ENCODE measurements around the gene AKAP13. TPM values are rescaled to one million over a fixed set of nuclear protein-coding genes. Genes with fewer than 3 reads are reported as not detected.

Gene AKAP13
- polyA plus RNA-seq, 1 donor from 2014 or later, result 10.0 TPM

DNA sequence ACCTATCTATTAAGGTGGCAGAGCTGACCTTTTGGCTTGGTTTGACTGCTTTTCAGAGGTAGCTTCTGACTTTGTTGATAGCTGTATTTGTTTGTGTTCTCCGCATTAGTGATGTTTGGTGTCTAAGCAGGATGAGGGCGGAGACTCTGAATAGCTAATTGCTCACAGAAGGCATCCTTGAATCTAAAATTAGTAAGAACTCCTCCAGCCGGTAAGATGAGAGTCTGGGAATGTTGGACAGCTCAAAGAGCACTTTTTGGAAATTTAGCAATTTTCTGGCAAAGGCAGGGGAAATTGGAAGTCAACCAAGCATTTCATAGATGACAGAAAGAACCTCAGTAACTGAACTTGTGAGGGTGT, 240.3 kb downstream of the AKAP13 start:
- peak overlapping the region; percentile 63 for H3K4me3 ChIP-seq (ENCODE audit: low read length)
- H2AFZ ChIP-seq (ENCODE audit: low read depth, low read length), result peak overlapping the region; percentile 47
- no peaks in the 10 kb centered on the region for H4K20me1 ChIP-seq (ENCODE audit: insufficient read depth)
- peak overlapping the region; percentile 65 for H3K9ac ChIP-seq (ENCODE audit: low read length)
- peak overlapping the region; percentile 78 for H3K4me2 ChIP-seq (ENCODE audit: low read length)
- no peaks in the 10 kb centered on the region for H3K9me2 ChIP-seq (ENCODE audit: insufficient read depth, low read length)
- no peaks in the 10 kb centered on the region for H3K9me3 ChIP-seq (ENCODE audit: low read length)
- no peaks in the 10 kb centered on the region for H3K27me3 ChIP-seq (ENCODE audit: insufficient read depth, low read depth, low read length)
- peaks cover 41% of the 10 kb centered on the region for H3K79me2 ChIP-seq (replicated peaks; ENCODE audit: insufficient read depth, low read length)
- H3K36me3 ChIP-seq (ENCODE audit: insufficient read depth, low read length), result no peaks in the 10 kb centered on the region
- peak overlapping the region; percentile 73 for H3K27ac ChIP-seq (ENCODE audit: low read length)
- TF ChIP-seq EZH2 (IDR thresholded peaks at IDR 0.05; ENCODE audit: borderline replicate concordance, insufficient read depth, low read length, poor library complexity, severe bottlenecking), result no peak
- TF ChIP-seq RAD21 (conservative IDR thresholded peaks at IDR 0.05), result no peak
- TF ChIP-seq CTCF (IDR thresholded peaks at IDR 0.05; ENCODE audit: poor library complexity, severe bottlenecking), result no peak
- no peak for TF ChIP-seq MXI1 (conservative IDR thresholded peaks at IDR 0.05; ENCODE audit: poor library complexity, severe bottlenecking)
- no peak for TF ChIP-seq TAF1 (IDR thresholded peaks at IDR 0.05; ENCODE audit: low read depth)
- TF ChIP-seq SMC3 (conservative IDR thresholded peaks at IDR 0.05; ENCODE audit: poor library complexity), result no peak
- no peak for TF ChIP-seq EP300 (conservative IDR thresholded peaks at IDR 0.05; ENCODE audit: poor library complexity, severe bottlenecking)
- no peak for TF ChIP-seq POLR2AphosphoS5 (IDR thresholded peaks at IDR 0.05)
- TF ChIP-seq, protein P1, sequence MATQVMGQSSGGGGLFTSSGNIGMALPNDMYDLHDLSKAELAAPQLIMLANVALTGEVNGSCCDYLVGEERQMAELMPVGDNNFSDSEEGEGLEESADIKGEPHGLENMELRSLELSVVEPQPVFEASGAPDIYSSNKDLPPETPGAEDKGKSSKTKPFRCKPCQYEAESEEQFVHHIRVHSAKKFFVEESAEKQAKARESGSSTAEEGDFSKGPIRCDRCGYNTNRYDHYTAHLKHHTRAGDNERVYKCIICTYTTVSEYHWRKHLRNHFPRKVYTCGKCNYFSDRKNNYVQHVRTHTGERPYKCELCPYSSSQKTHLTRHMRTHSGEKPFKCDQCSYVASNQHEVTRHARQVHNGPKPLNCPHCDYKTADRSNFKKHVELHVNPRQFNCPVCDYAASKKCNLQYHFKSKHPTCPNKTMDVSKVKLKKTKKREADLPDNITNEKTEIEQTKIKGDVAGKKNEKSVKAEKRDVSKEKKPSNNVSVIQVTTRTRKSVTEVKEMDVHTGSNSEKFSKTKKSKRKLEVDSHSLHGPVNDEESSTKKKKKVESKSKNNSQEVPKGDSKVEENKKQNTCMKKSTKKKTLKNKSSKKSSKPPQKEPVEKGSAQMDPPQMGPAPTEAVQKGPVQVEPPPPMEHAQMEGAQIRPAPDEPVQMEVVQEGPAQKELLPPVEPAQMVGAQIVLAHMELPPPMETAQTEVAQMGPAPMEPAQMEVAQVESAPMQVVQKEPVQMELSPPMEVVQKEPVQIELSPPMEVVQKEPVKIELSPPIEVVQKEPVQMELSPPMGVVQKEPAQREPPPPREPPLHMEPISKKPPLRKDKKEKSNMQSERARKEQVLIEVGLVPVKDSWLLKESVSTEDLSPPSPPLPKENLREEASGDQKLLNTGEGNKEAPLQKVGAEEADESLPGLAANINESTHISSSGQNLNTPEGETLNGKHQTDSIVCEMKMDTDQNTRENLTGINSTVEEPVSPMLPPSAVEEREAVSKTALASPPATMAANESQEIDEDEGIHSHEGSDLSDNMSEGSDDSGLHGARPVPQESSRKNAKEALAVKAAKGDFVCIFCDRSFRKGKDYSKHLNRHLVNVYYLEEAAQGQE (IDR thresholded peaks at IDR 0.05; ENCODE audit: borderline replicate concordance), result no peak
- H3F3A ChIP-seq (ENCODE audit: insufficient read depth, low read length, poor library complexity, severe bottlenecking), result no peaks in the 10 kb centered on the region

DNA sequence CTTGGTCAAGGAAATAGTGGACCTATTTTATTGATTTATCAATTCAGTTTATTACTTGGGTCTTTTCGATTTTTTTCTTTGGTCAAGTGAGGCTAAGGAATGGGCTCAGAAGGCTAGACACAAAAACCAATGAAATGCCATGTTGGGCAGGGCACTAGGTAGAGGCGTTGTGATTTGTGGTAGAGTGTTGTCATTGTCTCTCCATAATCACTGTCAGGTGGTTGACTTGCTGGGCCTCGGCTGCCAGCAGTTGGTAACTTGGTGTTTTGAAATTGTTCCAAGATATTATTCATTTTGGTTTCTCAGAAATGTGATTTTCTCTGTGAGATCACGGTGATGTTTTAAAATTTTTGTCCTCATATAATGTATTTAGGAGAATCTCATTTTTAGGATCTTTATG, 240.7 kb downstream of the AKAP13 start:
- Histone ChIP-seq H2AFZ (ENCODE audit: low read depth, low read length) (no peak overlapping the region), H3K9me2 (ENCODE audit: insufficient read depth, low read length) (no peaks in the 10 kb centered on the region), H4K20me1 (ENCODE audit: insufficient read depth) (no peaks in the 10 kb centered on the region), H3K79me2 (replicated peaks; ENCODE audit: insufficient read depth, low read length) (peaks cover 41% of the 10 kb centered on the region), H3K4me3 (ENCODE audit: low read length) (peak overlapping the region; percentile 63), H3K4me2 (ENCODE audit: low read length) (peak overlapping the region; percentile 78), H3K27ac (ENCODE audit: low read length) (peak overlapping the region; percentile 73), H3K27me3 (ENCODE audit: insufficient read depth, low read depth, low read length) (no peaks in the 10 kb centered on the region), H3K9ac (ENCODE audit: low read length) (no peak overlapping the region), H3K9me3 (ENCODE audit: low read length) (no peaks in the 10 kb centered on the region), H3K36me3 (ENCODE audit: insufficient read depth, low read length) (no peaks in the 10 kb centered on the region), H3F3A (ENCODE audit: insufficient read depth, low read length, poor library complexity, severe bottlenecking) (no peaks in the 10 kb centered on the region)
- TF ChIP-seq CTCF (IDR thresholded peaks at IDR 0.05; ENCODE audit: poor library complexity, severe bottlenecking) (no peak), RAD21 (conservative IDR thresholded peaks at IDR 0.05) (no peak), TAF1 (IDR thresholded peaks at IDR 0.05; ENCODE audit: low read depth) (no peak), SMC3 (conservative IDR thresholded peaks at IDR 0.05; ENCODE audit: poor library complexity) (no peak), EP300 (conservative IDR thresholded peaks at IDR 0.05; ENCODE audit: poor library complexity, severe bottlenecking) (no peak), MXI1 (conservative IDR thresholded peaks at IDR 0.05; ENCODE audit: poor library complexity, severe bottlenecking) (no peak), POLR2AphosphoS5 (IDR thresholded peaks at IDR 0.05) (no peak), EZH2 (IDR thresholded peaks at IDR 0.05; ENCODE audit: borderline replicate concordance, insufficient read depth, low read length, poor library complexity, severe bottlenecking) (no peak)
- TF ChIP-seq, protein P1 (IDR thresholded peaks at IDR 0.05; ENCODE audit: borderline replicate concordance), result no peak

Data from neural cell (in vitro differentiated cells).